ENCODE data around the gene USP5. TPM values are rescaled to one million over a fixed set of nuclear protein-coding genes. Genes with fewer than 3 reads are reported as not detected.

Gene USP5
- total and polyA plus RNA-seq, 2 donors (not counting 1 experiment from before 2014, with no cell fraction given) = 35.1 to 59.7 TPM

- no peaks in the 10 kb centered on the region for H3K9me3 Mint-ChIP-seq (ENCODE audit: insufficient read depth)
- no peaks in the 10 kb centered on the region for H3K27me3 Mint-ChIP-seq
- peaks cover 0 to 32% of the 10 kb centered on the region in 2 experiments for H3K36me3 ChIP-seq (replicated peaks in 1 of 2; ENCODE audit: control extremely low read depth in 1 of 2, control insufficient read depth in 1 of 2, extremely low read depth in 1 of 2, insufficient read depth in 2 of 2, low read length in 1 of 2)
- H3K4me1 ChIP-seq (ENCODE audit: control insufficient read depth in 2 of 2, insufficient read depth in 2 of 2, low read length in 2 of 2) = peaks cover 6 to 23% of the 10 kb centered on the region in 2 donors
- H3K9ac ChIP-seq (ENCODE audit: low read length) = peak overlapping the region; percentile 87
- peaks cover 5% of the 10 kb centered on the region for H4K20me1 ChIP-seq (ENCODE audit: control insufficient read depth, insufficient read depth, low read length, poor library complexity, severe bottlenecking)
- H2AFZ ChIP-seq (ENCODE audit: insufficient read depth, low read depth, low read length, poor library complexity, severe bottlenecking) = peak overlapping the region; percentile 80
- CTCF ChIA-PET = interaction anchor here (0.6 to 6.7 kb wide), 12 partner anchors 16 to 260 kb away, joined by 3 to 136 read pairs (median 5); partner anchors contain the start of genes COPS7A, MLF2, SPSB2 and TPI1
- peaks cover 46% of the 10 kb centered on the region for H3K79me2 ChIP-seq (ENCODE audit: control insufficient read depth, insufficient read depth, low read length)
- no peaks in the 10 kb centered on the region for H3K9me3 ChIP-seq (ENCODE audit: control extremely low read depth in 1 of 3, control insufficient read depth in 2 of 3, insufficient read depth in 1 of 3, low read length in 2 of 3)
- DNase-seq (no peak), ATAC-seq (ENCODE audit: low read depth) (no peak)
- H3K4me1 Mint-ChIP-seq = peaks cover 23% of the 10 kb centered on the region
- H3K4me3 Mint-ChIP-seq = peak overlapping the region; percentile 92
- peak overlapping the region; percentile 37 to 56 for H3K27ac ChIP-seq (ENCODE audit: low read length in 2 of 2)
- POLR2A ChIA-PET = interaction anchor here (0.6 to 5.3 kb wide), 18 partner anchors 9 to 383 kb away, joined by 3 to 49 read pairs (median 6); partner anchors contain the start of genes COPS7A, LPCAT3, LRRC23 and MLF2
- H3K27ac Mint-ChIP-seq = peak overlapping the region; percentile 93
- no peak for TF ChIP-seq EZH2 (IDR thresholded peaks at IDR 0.05; ENCODE audit: borderline replicate concordance, insufficient read depth, low read depth, low read length, poor library complexity, severe bottlenecking)
- TF ChIP-seq, protein P1, sequence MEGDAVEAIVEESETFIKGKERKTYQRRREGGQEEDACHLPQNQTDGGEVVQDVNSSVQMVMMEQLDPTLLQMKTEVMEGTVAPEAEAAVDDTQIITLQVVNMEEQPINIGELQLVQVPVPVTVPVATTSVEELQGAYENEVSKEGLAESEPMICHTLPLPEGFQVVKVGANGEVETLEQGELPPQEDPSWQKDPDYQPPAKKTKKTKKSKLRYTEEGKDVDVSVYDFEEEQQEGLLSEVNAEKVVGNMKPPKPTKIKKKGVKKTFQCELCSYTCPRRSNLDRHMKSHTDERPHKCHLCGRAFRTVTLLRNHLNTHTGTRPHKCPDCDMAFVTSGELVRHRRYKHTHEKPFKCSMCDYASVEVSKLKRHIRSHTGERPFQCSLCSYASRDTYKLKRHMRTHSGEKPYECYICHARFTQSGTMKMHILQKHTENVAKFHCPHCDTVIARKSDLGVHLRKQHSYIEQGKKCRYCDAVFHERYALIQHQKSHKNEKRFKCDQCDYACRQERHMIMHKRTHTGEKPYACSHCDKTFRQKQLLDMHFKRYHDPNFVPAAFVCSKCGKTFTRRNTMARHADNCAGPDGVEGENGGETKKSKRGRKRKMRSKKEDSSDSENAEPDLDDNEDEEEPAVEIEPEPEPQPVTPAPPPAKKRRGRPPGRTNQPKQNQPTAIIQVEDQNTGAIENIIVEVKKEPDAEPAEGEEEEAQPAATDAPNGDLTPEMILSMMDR (IDR thresholded peaks at IDR 0.05) = no peak
- H3K4me2 ChIP-seq (replicated peaks; ENCODE audit: low read depth, low read length, poor library complexity, severe bottlenecking) = peak overlapping the region; percentile 87
- H3K4me3 ChIP-seq (ENCODE audit: control extremely low read depth in 1 of 5, extremely low read depth in 1 of 5, insufficient read depth in 1 of 5, low read depth in 2 of 5, low read length in 4 of 5) = peak overlapping the region; percentile 11 to 92 (median 85)
- 0% methylated on average over 10 of the region's 18 CpGs for WGBS (ENCODE audit: insufficient coverage)
- H3K27me3 ChIP-seq (replicated peaks in 1 of 4; ENCODE audit: control extremely low read depth in 1 of 4, control insufficient read depth in 3 of 4, insufficient read depth in 4 of 4, low read length in 3 of 4) = no peaks in the 10 kb centered on the region
- intact Hi-C loops (cut with micrococcal nuclease) = loop anchor here (1.0 to 5.0 kb wide), 10 partner anchors 14 to 296 kb away; partner anchors contain the start of genes CHD4, COPS7A, IFFO1 and LPCAT3
Measured at GRCh38 chr12:6852651-6853354, 853 bp downstream of the USP5 start.

Measured in B cell (primary cell).